IMR-90 (cell line): Measurements from ENCODE around the gene MACC1. TPM values are rescaled to one million over a fixed set of nuclear protein-coding genes. Genes with fewer than 3 reads are reported as not detected.

Experiments used
- ATAC-seq: fragments of 200-7000 bp; cut with Tn5 transposase; 2 replicates; pipeline ENCODE4 v1.9.1; 2020; ENCODE audit warnings: low read depth, mild to moderate bottlenecking, moderate library complexity
- BruUV-seq: library from RNA; stranded (reverse); fragments of 400-500 nt; replicated peaks from 2 replicates; lab custom pipeline; 2021; lab: Mats Ljungman, UMichigan
- CTCF ChIA-PET: fragments of 300-600 bp; formaldehyde crosslinking; extraction: SDS; loops from one replicate; lab custom pipeline; 2021; ENCODE audit warnings: antibody characterized with exemption; lab: Yijun Ruan, JAX
- POLR2A ChIA-PET: fragments of 300-600 bp; sonication (Branson Sonifier 250); formaldehyde crosslinking; loops from one replicate; lab custom pipeline; 2022; ENCODE audit warnings: antibody characterized with exemption; ENCODE audit not compliant: unreplicated experiment; lab: Charles Lee
- DNase-seq: peaks from one replicate; pipeline ENCODE4 v3.0.0; 2013
- H2AFZ ChIP-seq: replicated peaks from 2 replicates; pipeline ENCODE3; 2013; ENCODE audit warnings: low read length, mild to moderate bottlenecking; ENCODE audit not compliant: poor library complexity
- H2AK5ac ChIP-seq: 2 replicates; pipeline ENCODE4 v1.6.1; 2013; ENCODE audit warnings: low read depth, low read length, inconsistent platforms
- H2AK9ac ChIP-seq: replicated peaks from 2 replicates; pipeline ENCODE3; 2013; ENCODE audit warnings: mild to moderate bottlenecking, low read depth, low read length, moderate library complexity; ENCODE audit not compliant: poor library complexity
- H2BK120ac ChIP-seq: 2 replicates; pipeline ENCODE4 v1.6.1; 2013; ENCODE audit warnings: low read depth, low read length, inconsistent platforms
- H2BK15ac ChIP-seq: 3 replicates; pipeline ENCODE4 v1.6.1; 2013; ENCODE audit warnings: low read depth, low read length, inconsistent platforms
- H2BK20ac ChIP-seq: 2 replicates; pipeline ENCODE4 v1.6.1; 2013; ENCODE audit warnings: low read depth, mild to moderate bottlenecking, inconsistent platforms, low read length, moderate library complexity
- H2BK5ac ChIP-seq: 2 replicates; pipeline ENCODE4 v1.6.1; 2013; ENCODE audit warnings: mild to moderate bottlenecking, low read depth, low read length, inconsistent platforms; ENCODE audit not compliant: poor library complexity, severe bottlenecking
- H3K14ac ChIP-seq: replicated peaks from 2 replicates; pipeline ENCODE4 v1.6.1; 2013; ENCODE audit warnings: low read depth, low read length, inconsistent platforms
- H3K18ac ChIP-seq: 2 replicates; pipeline ENCODE4 v1.6.1; 2013; ENCODE audit warnings: low read depth, low read length, control low read depth
- H3K23ac ChIP-seq: 2 replicates; pipeline ENCODE4 v1.6.1; 2013; ENCODE audit warnings: low read depth, low read length, inconsistent platforms
- H3K27ac ChIP-seq: 2 replicates; pipeline ENCODE4 v1.5.1; 2013; ENCODE audit warnings: mild to moderate bottlenecking, control low read depth, low read length; ENCODE audit not compliant: insufficient read depth
- H3K27me3 ChIP-seq: 2 replicates; pipeline ENCODE4 v1.6.1; 2013; ENCODE audit warnings: low read length; ENCODE audit not compliant: control insufficient read depth, insufficient read depth
- H3K36me3 ChIP-seq: 2 replicates; pipeline ENCODE4 v1.6.1; 2013; ENCODE audit warnings: low read length, mixed read lengths; ENCODE audit not compliant: control insufficient read depth, insufficient read depth
- H3K4ac ChIP-seq: 2 replicates; pipeline ENCODE4 v1.6.1; 2013; ENCODE audit warnings: low read depth, low read length, inconsistent platforms
- H3K4me1 ChIP-seq: 2 replicates; pipeline ENCODE4 v1.6.1; 2013; ENCODE audit warnings: low read length, mixed read lengths; ENCODE audit not compliant: control insufficient read depth, insufficient read depth
- H3K4me2 ChIP-seq: 2 replicates; pipeline ENCODE4 v1.6.1; 2013; ENCODE audit warnings: low read depth, mild to moderate bottlenecking, control low read depth, low read length, moderate library complexity
- H3K4me3 ChIP-seq: 2 replicates; pipeline ENCODE4 v1.5.1; 2013; ENCODE audit warnings: low read depth, mild to moderate bottlenecking, control low read depth, low read length, moderate library complexity; ENCODE audit not compliant: insufficient read depth
- H3K56ac ChIP-seq: 2 replicates; pipeline ENCODE4 v1.6.1; 2013; ENCODE audit warnings: low read length, inconsistent platforms; ENCODE audit not compliant: insufficient read depth; ENCODE audit errors: extremely low read depth
- H3K79me1 ChIP-seq, 2 experiments: 2 replicates each; pipeline ENCODE4 v1.6.1; 2013; ENCODE audit warnings: low read length in 2 of 2, inconsistent platforms in 1 of 2, low read depth in 1 of 2
- H3K9ac ChIP-seq: 2 replicates; pipeline ENCODE4 v1.6.1; 2013; ENCODE audit warnings: low read depth, low read length, control low read depth
- H3K9me1 ChIP-seq: 2 replicates; pipeline ENCODE4 v1.6.1; 2013; ENCODE audit warnings: low read length, inconsistent platforms; ENCODE audit not compliant: insufficient read depth
- H3K9me3 ChIP-seq: 2 replicates; pipeline ENCODE4 v1.6.1; 2013; ENCODE audit warnings: low read length; ENCODE audit not compliant: control insufficient read depth, insufficient read depth
- H4K20me1 ChIP-seq: 2 replicates; pipeline ENCODE4 v1.6.1; 2013; ENCODE audit warnings: low read length, inconsistent platforms; ENCODE audit not compliant: insufficient read depth
- H4K5ac ChIP-seq: 2 replicates; pipeline ENCODE4 v1.6.1; 2013; ENCODE audit warnings: mild to moderate bottlenecking, low read depth, low read length, control low read depth
- H4K8ac ChIP-seq, 2 experiments: 2 replicates each; pipeline ENCODE4 v1.6.1; 2013; ENCODE audit warnings: low read depth in 2 of 2, low read length in 2 of 2, control low read depth in 1 of 2, inconsistent platforms in 1 of 2
- H4K91ac ChIP-seq: 2 replicates; pipeline ENCODE4 v1.6.1; 2013; ENCODE audit warnings: low read depth, low read length, inconsistent platforms; ENCODE audit not compliant: insufficient read depth
- BHLHE40 ChIP-seq: fragments of 150-350 bp; IDR thresholded peaks from 2 replicates; pipeline ENCODE4 v1.6.1; 2016; ENCODE audit warnings: mild to moderate bottlenecking, low read depth, low read length
- NFE2L2 ChIP-seq: fragments of 150-350 bp; IDR thresholded peaks from 2 replicates; pipeline ENCODE4 v1.6.1; 2016; ENCODE audit warnings: low read depth, mild to moderate bottlenecking, low read length
- RCOR1 ChIP-seq: IDR thresholded peaks from 2 replicates; pipeline ENCODE4 v1.6.1; 2012; ENCODE audit warnings: mild to moderate bottlenecking, low read length, improper control_type of control experiment; ENCODE audit not compliant: insufficient replicate concordance
- WGBS, 2 experiments: methylation state at CpG; one replicate each; pipeline versions ENCODE4 v1.1.5 to v1.1.7; 2013; ENCODE audit warnings: missing lambda C conversion rate in 2 of 2; ENCODE audit not compliant: insufficient read length in 1 of 2; ENCODE audit errors: extremely low coverage in 2 of 2; 5-methylcytosine and 5-hydroxymethylcytosine counted together
- dilution Hi-C: fragments of 300-500 bp; cut with HindIII; formaldehyde crosslinking; loops from one replicate; pipeline ENCODE4 v1.14.3; 2018; ENCODE audit warnings: low sequenced_read_pairs; ENCODE audit not compliant: unreplicated experiment
- in situ Hi-C: fragments of 300-500 bp; cut with MboI; formaldehyde crosslinking; loops from 3 replicates; pipeline ENCODE4 v1.14.3; 2019; ENCODE audit warnings: low sequenced_read_pairs, inconsistent platforms, mixed read lengths
- intact Hi-C: fragments of 100-400 bp; cut with micrococcal nuclease; formaldehyde crosslinking; loops from 2 replicates; pipeline ENCODE4 v1.10.0; 2022
- polyA plus RNA-seq, 3 experiments: library from polyadenylated mRNA; depleted of rRNA; stranded (reverse); fragments of >200 nt; gene quantifications; 2 replicates each; pipeline ENCODE4 v1.2.3, GENCODE V29; 2012; ENCODE audit warnings: low replicate concordance in 1 of 3
- total RNA-seq: library from RNA; depleted of rRNA; stranded (reverse); fragments of >200 nt; gene quantifications from 2 replicates; pipeline ENCODE4 v1.2.3, GENCODE V29; 2012
- TF ChIP-seq, protein P1 (sequence below): conservative IDR thresholded peaks from 2 replicates; pipeline ENCODE4 v1.5.1; 2012; ENCODE audit warnings: mild to moderate bottlenecking, low read depth, low read length, improper control_type of control experiment

The MACC1 gene
- total and polyA plus RNA-seq, 2 of the 4 experiments (the other 2 are of a cell fraction), result under 0.01 TPM; not detected in 1

DNA sequence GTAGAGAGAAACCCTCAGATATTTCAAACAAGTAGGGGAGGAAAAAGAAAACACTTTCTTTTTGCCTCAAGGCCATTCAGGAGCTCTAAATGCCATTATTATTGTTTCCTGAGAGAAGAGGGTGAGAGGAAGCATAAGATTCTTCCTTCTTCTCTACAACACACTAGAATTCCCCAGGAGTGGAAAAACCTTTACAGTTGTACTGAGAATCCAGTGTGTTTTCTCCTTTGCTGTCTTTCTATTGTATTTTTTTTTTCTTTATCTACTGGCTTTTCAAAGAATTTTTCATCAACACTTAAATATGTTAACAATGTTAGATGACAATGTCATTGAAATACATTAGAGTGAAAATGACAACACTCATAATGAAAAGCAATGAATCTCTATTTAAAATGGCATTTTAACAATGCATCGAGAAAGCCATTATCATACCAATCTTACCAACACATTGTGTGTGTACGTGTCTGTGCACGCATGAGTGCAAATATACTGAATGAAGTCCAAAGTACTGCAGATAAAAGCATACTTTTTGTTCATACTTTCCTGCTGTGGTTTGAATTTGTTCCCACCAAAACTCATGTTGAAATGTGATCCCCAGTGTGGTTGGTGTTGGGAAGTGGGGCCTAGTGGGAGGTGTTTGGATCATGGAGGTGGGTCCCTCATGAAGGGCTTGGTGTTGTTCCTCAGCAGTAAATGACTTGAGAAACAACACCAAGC is 24.2 kb upstream of the MACC1 start:
- Histone ChIP-seq H3K27ac (peak overlapping the region; percentile 67; the same call in 1 of the 2 replicates), H4K8ac (peak overlapping the region in 1 of 2 experiments; percentile 11; a peak in 2 of 4 replicates), H3K9me3 (no peaks in the 10 kb centered on the region), H3K9me1 (no peaks in the 10 kb centered on the region; the same call in 1 of the 2 replicates), H3K27me3 (no peaks in the 10 kb centered on the region), H2BK120ac (peak overlapping the region; percentile 75), H4K91ac (0 out of 2 replicates have a peak overlapping the region, but pooled peaks have one; percentile 53), H3K56ac (no peak overlapping the region), H3K4me3 (no peak overlapping the region), H3K23ac (no peak overlapping the region; the same call in 1 of the 2 replicates), H2BK20ac (no peak overlapping the region), H4K20me1 (no peaks in the 10 kb centered on the region), H3K4me2 (no peak overlapping the region; the same call in 1 of the 2 replicates), H3K79me1 (no peaks in the 10 kb centered on the region), H2BK15ac (no peak overlapping the region), H4K5ac (peak overlapping the region; percentile 30), H3K9ac (no peak overlapping the region), H3K36me3 (no peaks in the 10 kb centered on the region), H3K18ac (peak overlapping the region; percentile 91; the same call in 1 of the 2 replicates), H3K4me1 (peaks cover 11% of the 10 kb centered on the region), H2AFZ (no peak overlapping the region), H3K14ac (no peak overlapping the region), H2AK9ac (no peak overlapping the region), H2BK5ac (peak overlapping the region; percentile 72), H3K4ac (peak overlapping the region; percentile 53; the same call in 1 of the 2 replicates), H2AK5ac (no peak overlapping the region)
- dilution Hi-C loops (no loop called here), in situ Hi-C loops (no loop called here), intact Hi-C loops (no loop called here)
- POLR2A ChIA-PET, result no interaction called here
- CTCF ChIA-PET, result interaction anchor here (0.6 kb wide), 1 partner anchor 194 kb away, joined by 4 read pairs; no protein-coding TSS in a partner anchor
- BruUV-seq, result no TSS peak
- DNase-seq (peak; percentile 68), ATAC-seq (peak; percentile 44)
- no CpG with 5 or more reads among the region's 3 CpGs for WGBS, 2 experiments
- no peak for TF ChIP-seq BHLHE40
- no peak for TF ChIP-seq NFE2L2
- TF ChIP-seq RCOR1, result no peak
- TF ChIP-seq, protein P1, sequence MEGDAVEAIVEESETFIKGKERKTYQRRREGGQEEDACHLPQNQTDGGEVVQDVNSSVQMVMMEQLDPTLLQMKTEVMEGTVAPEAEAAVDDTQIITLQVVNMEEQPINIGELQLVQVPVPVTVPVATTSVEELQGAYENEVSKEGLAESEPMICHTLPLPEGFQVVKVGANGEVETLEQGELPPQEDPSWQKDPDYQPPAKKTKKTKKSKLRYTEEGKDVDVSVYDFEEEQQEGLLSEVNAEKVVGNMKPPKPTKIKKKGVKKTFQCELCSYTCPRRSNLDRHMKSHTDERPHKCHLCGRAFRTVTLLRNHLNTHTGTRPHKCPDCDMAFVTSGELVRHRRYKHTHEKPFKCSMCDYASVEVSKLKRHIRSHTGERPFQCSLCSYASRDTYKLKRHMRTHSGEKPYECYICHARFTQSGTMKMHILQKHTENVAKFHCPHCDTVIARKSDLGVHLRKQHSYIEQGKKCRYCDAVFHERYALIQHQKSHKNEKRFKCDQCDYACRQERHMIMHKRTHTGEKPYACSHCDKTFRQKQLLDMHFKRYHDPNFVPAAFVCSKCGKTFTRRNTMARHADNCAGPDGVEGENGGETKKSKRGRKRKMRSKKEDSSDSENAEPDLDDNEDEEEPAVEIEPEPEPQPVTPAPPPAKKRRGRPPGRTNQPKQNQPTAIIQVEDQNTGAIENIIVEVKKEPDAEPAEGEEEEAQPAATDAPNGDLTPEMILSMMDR, result no peak
